Stimulated activated CD8-positive, alpha-beta memory T cell treated with anti-CD3 and anti-CD28 coated beads, Interleukin-2, amount 100 ng/mL, for 1 hour (primary cell): ENCODE measurements around the gene MAD1L1.
"Not testable (repeated sequence)": the region's sequence is repeated elsewhere in the genome, so short reads cannot be mapped to it uniquely, and the experiment has no call there.

Source experiments
- DNase-seq, 2 donors: peaks; one replicate each; pipeline ENCODE4 v3.0.0-alpha.2; 2020; ENCODE audit warnings: low read depth in 2 of 2

The MAD1L1 gene

GRCh38 chr7:2232766-2233520 lies at the start of gene MAD1L1:
Gene MAD1L1 (minus strand): TSS chr7:2232945. CDS start chr7:2230133, 2,812 bp downstream.
- peak; percentile 72 to 80 for DNase-seq

GRCh38 chr7:2282185-2282751 lies 49.5 kb upstream of the MAD1L1 start:
- no peak for DNase-seq

GRCh38 chr7:2281541-2281940 lies 48.8 kb upstream of the MAD1L1 start:
- no peak for DNase-seq

GRCh38 chr7:2280424-2280823 lies 47.7 kb upstream of the MAD1L1 start:
- no peak for DNase-seq

GRCh38 chr7:2279896-2280295 lies 47.2 kb upstream of the MAD1L1 start:
- no peak for DNase-seq

GRCh38 chr7:2278026-2278425 lies 45.3 kb upstream of the MAD1L1 start:
- no peak for DNase-seq

- DNase-seq: no peak
Observed at GRCh38 chr7:2276107-2276506, 43.4 kb upstream of the MAD1L1 start.

GRCh38 chr7:2275101-2275500 lies 42.4 kb upstream of the MAD1L1 start:
- DNase-seq: no peak

- DNase-seq: no peak
Observed at GRCh38 chr7:2274666-2275065, 41.9 kb upstream of the MAD1L1 start.

GRCh38 chr7:2273866-2274265 lies 41.1 kb upstream of the MAD1L1 start:
- no peak for DNase-seq

- no peak for DNase-seq
Observed at GRCh38 chr7:2272031-2272430, 39.3 kb upstream of the MAD1L1 start.

- no peak for DNase-seq
Observed at GRCh38 chr7:2271273-2272026, 38.7 kb upstream of the MAD1L1 start.

- no peak for DNase-seq
Observed at GRCh38 chr7:2270495-2270894, 37.8 kb upstream of the MAD1L1 start.

GRCh38 chr7:2269991-2270460 lies 37.3 kb upstream of the MAD1L1 start:
- no peak for DNase-seq

- DNase-seq: not testable (repeated sequence)
Observed at GRCh38 chr7:2269089-2269990, 36.6 kb upstream of the MAD1L1 start.

- DNase-seq: no peak
Observed at GRCh38 chr7:2266911-2267310, 34.2 kb upstream of the MAD1L1 start.

GRCh38 chr7:2264158-2264557 lies 31.4 kb upstream of the MAD1L1 start:
- no peak for DNase-seq

GRCh38 chr7:2263176-2263575 lies 30.4 kb upstream of the MAD1L1 start:
- no peak for DNase-seq

- DNase-seq: no peak
Observed at GRCh38 chr7:2261611-2262010, 28.9 kb upstream of the MAD1L1 start.

GRCh38 chr7:2260820-2261219 lies 28.1 kb upstream of the MAD1L1 start:
- no peak for DNase-seq

- no peak for DNase-seq
Observed at GRCh38 chr7:2259480-2259879, 26.7 kb upstream of the MAD1L1 start.
